Measurements from ENCODE around the gene SYT10. TPM values are rescaled to one million over a fixed set of nuclear protein-coding genes. Genes with fewer than 3 reads are reported as not detected.

SYT10 gene
- total and polyA plus RNA-seq, 5 donors from 2014 or later: not detected

- DNase-seq (no peak), ATAC-seq (ENCODE audit: low read depth in 2 of 2) (no peak)
- no peak overlapping the region for H3K4me3 ChIP-seq (ENCODE audit: low read depth, low read length)
- H3K9me3 Mint-ChIP-seq: peaks cover 0 to 6% (median 1%) of the 10 kb centered on the region in 7 donors
- H3K27me3 ChIP-seq (ENCODE audit: control insufficient read depth, insufficient read depth, low read length): no peaks in the 10 kb centered on the region
- H3K4me1 Mint-ChIP-seq: no peaks in the 10 kb centered on the region
- no peaks in the 10 kb centered on the region for H3K9me3 ChIP-seq (ENCODE audit: control insufficient read depth in 2 of 2, low read length in 2 of 2)
- H3K27ac Mint-ChIP-seq: no peak overlapping the region
- no peaks in the 10 kb centered on the region for H3K27me3 Mint-ChIP-seq
- no peak overlapping the region for H3K4me3 Mint-ChIP-seq
- no peaks in the 10 kb centered on the region for H3K4me1 ChIP-seq (ENCODE audit: control insufficient read depth, insufficient read depth, low read length, poor library complexity, severe bottlenecking)
- H3K27ac ChIP-seq (ENCODE audit: insufficient read depth, low read length, poor library complexity, severe bottlenecking): no peak overlapping the region
- H3K36me3 ChIP-seq (ENCODE audit: control insufficient read depth, insufficient read depth, low read length): no peaks in the 10 kb centered on the region
- no peaks in the 10 kb centered on the region for H3K36me3 Mint-ChIP-seq
These were observed 10.9 kb upstream of the SYT10 start for GRCh38 chr12:33450480-33450879.

- Mint-ChIP-seq H3K9me3 (peaks cover 0 to 4% (median 1%) of the 10 kb centered on the region in 7 donors), H3K36me3 (no peaks in the 10 kb centered on the region), H3K4me3 (no peak overlapping the region), H3K4me1 (peaks cover 0 to 7% (median 3%) of the 10 kb centered on the region in 4 donors), H3K27ac (no peak overlapping the region), H3K27me3 (peaks cover 50% of the 10 kb centered on the region)
- ATAC-seq (ENCODE audit: low read depth in 2 of 2) (no peak), DNase-seq (no peak)
- Histone ChIP-seq H3K4me3 (ENCODE audit: low read depth, low read length) (no peak overlapping the region), H3K9me3 (ENCODE audit: control insufficient read depth in 2 of 2, low read length in 2 of 2) (no peaks in the 10 kb centered on the region), H3K4me1 (ENCODE audit: control insufficient read depth, insufficient read depth, low read length, poor library complexity, severe bottlenecking) (no peaks in the 10 kb centered on the region), H3K27me3 (ENCODE audit: control insufficient read depth, insufficient read depth, low read length) (peaks cover 11% of the 10 kb centered on the region), H3K36me3 (ENCODE audit: control insufficient read depth, insufficient read depth, low read length) (no peaks in the 10 kb centered on the region), H3K27ac (ENCODE audit: insufficient read depth, low read length, poor library complexity, severe bottlenecking) (no peak overlapping the region)
These were observed 858 bp upstream of the SYT10 start for GRCh38 chr12:33440477-33440876.

GRCh38 chr12:33438851-33439586 is 600 bp downstream of the SYT10 start:
- H3K27ac Mint-ChIP-seq: no peak overlapping the region
- peaks cover 11% of the 10 kb centered on the region for H3K27me3 ChIP-seq (ENCODE audit: control insufficient read depth, insufficient read depth, low read length)
- H3K27me3 Mint-ChIP-seq: peaks cover 48% of the 10 kb centered on the region
- no peaks in the 10 kb centered on the region for H3K36me3 ChIP-seq (ENCODE audit: control insufficient read depth, insufficient read depth, low read length)
- H3K36me3 Mint-ChIP-seq: no peaks in the 10 kb centered on the region
- no peaks in the 10 kb centered on the region for H3K9me3 ChIP-seq (ENCODE audit: control insufficient read depth in 2 of 2, low read length in 2 of 2)
- no peaks in the 10 kb centered on the region for H3K4me1 ChIP-seq (ENCODE audit: control insufficient read depth, insufficient read depth, low read length, poor library complexity, severe bottlenecking)
- peak overlapping the region in 3 of 4 donors; percentile 24 to 67 (median 51) for H3K4me3 Mint-ChIP-seq
- H3K4me3 ChIP-seq (ENCODE audit: low read depth, low read length): no peak overlapping the region
- no peak for ATAC-seq (ENCODE audit: low read depth in 2 of 2)
- peaks cover 0 to 4% (median 0%) of the 10 kb centered on the region in 7 donors for H3K9me3 Mint-ChIP-seq
- H3K4me1 Mint-ChIP-seq: peaks cover 0 to 7% (median 3%) of the 10 kb centered on the region in 4 donors
- DNase-seq: no peak
- H3K27ac ChIP-seq (ENCODE audit: insufficient read depth, low read length, poor library complexity, severe bottlenecking): no peak overlapping the region

GRCh38 chr12:33438025-33438772 is 1.4 kb downstream of the SYT10 start:
- no peak for DNase-seq
- Histone ChIP-seq H3K36me3 (ENCODE audit: control insufficient read depth, insufficient read depth, low read length) (no peaks in the 10 kb centered on the region), H3K9me3 (ENCODE audit: control insufficient read depth in 2 of 2, low read length in 2 of 2) (no peaks in the 10 kb centered on the region), H3K4me3 (ENCODE audit: low read depth, low read length) (no peak overlapping the region), H3K27ac (ENCODE audit: insufficient read depth, low read length, poor library complexity, severe bottlenecking) (no peak overlapping the region), H3K27me3 (ENCODE audit: control insufficient read depth, insufficient read depth, low read length) (peaks cover 11% of the 10 kb centered on the region), H3K4me1 (ENCODE audit: control insufficient read depth, insufficient read depth, low read length, poor library complexity, severe bottlenecking) (no peaks in the 10 kb centered on the region)
- no peak for ATAC-seq (ENCODE audit: low read depth in 2 of 2)
- no peak overlapping the region for H3K27ac Mint-ChIP-seq
- H3K36me3 Mint-ChIP-seq: no peaks in the 10 kb centered on the region
- H3K4me1 Mint-ChIP-seq: peaks cover 0 to 7% (median 3%) of the 10 kb centered on the region in 4 donors
- H3K4me3 Mint-ChIP-seq: no peak overlapping the region
- peaks cover 0 to 4% (median 0%) of the 10 kb centered on the region in 7 donors for H3K9me3 Mint-ChIP-seq
- peaks cover 40% of the 10 kb centered on the region for H3K27me3 Mint-ChIP-seq

- Histone ChIP-seq H3K4me3 (ENCODE audit: low read depth, low read length) (no peak overlapping the region), H3K27ac (ENCODE audit: insufficient read depth, low read length, poor library complexity, severe bottlenecking) (no peak overlapping the region), H3K27me3 (ENCODE audit: control insufficient read depth, insufficient read depth, low read length) (peaks cover 11% of the 10 kb centered on the region), H3K4me1 (ENCODE audit: control insufficient read depth, insufficient read depth, low read length, poor library complexity, severe bottlenecking) (no peaks in the 10 kb centered on the region), H3K9me3 (ENCODE audit: control insufficient read depth in 2 of 2, low read length in 2 of 2) (no peaks in the 10 kb centered on the region), H3K36me3 (ENCODE audit: control insufficient read depth, insufficient read depth, low read length) (no peaks in the 10 kb centered on the region)
- no peak overlapping the region for H3K27ac Mint-ChIP-seq
- H3K27me3 Mint-ChIP-seq: peaks cover 39% of the 10 kb centered on the region
- no peak overlapping the region for H3K4me3 Mint-ChIP-seq
- DNase-seq (no peak), ATAC-seq (ENCODE audit: low read depth in 2 of 2) (no peak)
- H3K36me3 Mint-ChIP-seq: no peaks in the 10 kb centered on the region
- peaks cover 0 to 2% (median 0%) of the 10 kb centered on the region in 7 donors for H3K9me3 Mint-ChIP-seq
- peaks cover 0 to 7% (median 3%) of the 10 kb centered on the region in 4 donors for H3K4me1 Mint-ChIP-seq
These were observed 2.0 kb downstream of the SYT10 start for GRCh38 chr12:33437598-33437997.

- no peak for DNase-seq
- H3K4me1 Mint-ChIP-seq: no peaks in the 10 kb centered on the region
- Histone ChIP-seq H3K36me3 (ENCODE audit: control insufficient read depth, insufficient read depth, low read length) (no peaks in the 10 kb centered on the region), H3K4me1 (ENCODE audit: control insufficient read depth, insufficient read depth, low read length, poor library complexity, severe bottlenecking) (no peaks in the 10 kb centered on the region), H3K9me3 (ENCODE audit: control insufficient read depth in 2 of 2, low read length in 2 of 2) (no peaks in the 10 kb centered on the region), H3K27me3 (ENCODE audit: control insufficient read depth, insufficient read depth, low read length) (peaks cover 2% of the 10 kb centered on the region), H3K4me3 (ENCODE audit: low read depth, low read length) (no peak overlapping the region), H3K27ac (ENCODE audit: insufficient read depth, low read length, poor library complexity, severe bottlenecking) (no peak overlapping the region)
- peaks cover 16% of the 10 kb centered on the region for H3K27me3 Mint-ChIP-seq
- no peak overlapping the region for H3K4me3 Mint-ChIP-seq
- H3K9me3 Mint-ChIP-seq: no peaks in the 10 kb centered on the region
- no peak overlapping the region for H3K27ac Mint-ChIP-seq
- no peak for ATAC-seq (ENCODE audit: low read depth in 2 of 2)
- no peaks in the 10 kb centered on the region for H3K36me3 Mint-ChIP-seq
These were observed 6.6 kb downstream of the SYT10 start for GRCh38 chr12:33432992-33433391.

GRCh38 chr12:33431648-33432047 is 8.0 kb downstream of the SYT10 start:
- Histone ChIP-seq H3K9me3 (ENCODE audit: control insufficient read depth in 2 of 2, low read length in 2 of 2) (no peaks in the 10 kb centered on the region), H3K4me3 (ENCODE audit: low read depth, low read length) (no peak overlapping the region), H3K27ac (ENCODE audit: insufficient read depth, low read length, poor library complexity, severe bottlenecking) (no peak overlapping the region), H3K36me3 (ENCODE audit: control insufficient read depth, insufficient read depth, low read length) (no peaks in the 10 kb centered on the region), H3K27me3 (ENCODE audit: control insufficient read depth, insufficient read depth, low read length) (no peaks in the 10 kb centered on the region), H3K4me1 (ENCODE audit: control insufficient read depth, insufficient read depth, low read length, poor library complexity, severe bottlenecking) (no peaks in the 10 kb centered on the region)
- DNase-seq: no peak
- H3K4me1 Mint-ChIP-seq: no peaks in the 10 kb centered on the region
- H3K4me3 Mint-ChIP-seq: no peak overlapping the region
- no peak overlapping the region for H3K27ac Mint-ChIP-seq
- no peaks in the 10 kb centered on the region for H3K9me3 Mint-ChIP-seq
- ATAC-seq (ENCODE audit: low read depth in 2 of 2): no peak
- no peaks in the 10 kb centered on the region for H3K36me3 Mint-ChIP-seq
- peaks cover 2% of the 10 kb centered on the region for H3K27me3 Mint-ChIP-seq
